ENCODE measurements around the gene C10orf120. TPM values are rescaled to one million over a fixed set of nuclear protein-coding genes. Genes with fewer than 3 reads are reported as not detected.

Gene C10orf120
- total and polyA plus RNA-seq, 2 experiments from 2014 or later = not detected

DNA sequence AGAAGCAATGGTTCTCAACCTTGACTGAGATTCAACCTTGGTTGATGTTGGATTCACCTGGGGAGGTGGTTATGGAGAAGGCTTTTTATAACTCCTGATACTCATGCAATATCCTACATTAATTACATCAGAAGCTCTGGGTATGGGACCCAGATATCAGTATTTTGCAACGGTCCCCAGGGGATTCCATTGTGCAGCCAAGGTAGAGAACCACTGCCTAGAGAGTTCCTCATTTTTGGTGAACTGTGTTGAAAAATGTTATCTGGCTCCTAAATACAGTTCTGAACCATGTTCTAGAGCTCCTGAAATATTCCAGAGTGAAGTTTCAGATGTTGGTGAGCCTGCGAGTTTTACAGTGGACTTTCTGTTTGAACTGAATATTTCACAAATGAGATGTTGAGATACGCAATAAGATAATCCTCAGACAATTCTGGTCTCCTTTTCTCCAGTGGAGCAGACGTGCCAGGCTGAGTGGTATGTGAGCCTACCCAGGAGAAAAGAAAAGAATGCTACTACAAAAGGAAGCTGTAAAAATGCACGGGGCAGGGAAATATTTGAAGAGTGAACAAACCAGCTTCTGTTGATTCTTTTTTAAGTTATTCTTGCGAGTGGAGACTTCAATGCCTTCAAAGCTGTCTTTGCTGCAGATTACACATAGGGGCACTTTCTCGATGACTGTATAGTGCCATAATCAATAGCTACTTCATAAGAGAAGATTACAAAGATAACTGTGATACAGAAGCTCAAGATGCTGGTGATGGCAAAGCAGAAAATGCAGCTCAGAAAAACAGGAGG, 13.6 kb upstream of the C10orf120 start:
- H3K27me3 Mint-ChIP-seq (ENCODE audit: insufficient read depth, low read depth, poor library complexity) = peaks cover 2% of the 10 kb centered on the region
- no peaks in the 10 kb centered on the region for H4K20me1 ChIP-seq (replicated peaks; ENCODE audit: insufficient read depth)
- no peak overlapping the region for H3K4me3 Mint-ChIP-seq
- no peaks in the 10 kb centered on the region for H3K79me2 ChIP-seq (replicated peaks; ENCODE audit: insufficient read depth)
- H2AFZ ChIP-seq = no peak overlapping the region
- no peaks in the 10 kb centered on the region for H3K9me3 Mint-ChIP-seq
- H3F3A ChIP-seq (replicated peaks; ENCODE audit: low read depth) = no peaks in the 10 kb centered on the region
- H3K36me3 ChIP-seq (ENCODE audit: insufficient read depth) = no peaks in the 10 kb centered on the region
- H3K4me1 ChIP-seq (ENCODE audit: insufficient read depth) = no peaks in the 10 kb centered on the region
- no peaks in the 10 kb centered on the region for H3K9me2 ChIP-seq (ENCODE audit: insufficient read depth)
- H3K4me2 ChIP-seq = no peak overlapping the region
- DNase-seq (ENCODE audit: low spot score) (no peak), ATAC-seq (no peak)
- no peaks in the 10 kb centered on the region for H3K27me3 ChIP-seq (ENCODE audit: insufficient read depth)
- no peak overlapping the region for H3K4me3 ChIP-seq
- peaks cover 25% of the 10 kb centered on the region; the same call in 2 of the 3 replicates for H3K4me1 Mint-ChIP-seq
- no peaks in the 10 kb centered on the region for H3K36me3 Mint-ChIP-seq (ENCODE audit: low read depth)
- H3K27ac ChIP-seq (ENCODE audit: low read depth) = no peak overlapping the region
- no peak overlapping the region for H3K27ac Mint-ChIP-seq
- TF ChIP-seq POLR2AphosphoS5 (IDR thresholded peaks at IDR 0.05; ENCODE audit: low read depth) (no peak), NANOG (IDR thresholded peaks at IDR 0.05; ENCODE audit: borderline replicate concordance) (no peak), EZH2phosphoT487 (IDR thresholded peaks at IDR 0.05; ENCODE audit: unreplicated experiment) (no peak), ZNF331 (CRISPR knock-in tag; IDR thresholded peaks at IDR 0.05; ENCODE audit: low read depth) (no peak), JUNB (IDR thresholded peaks at IDR 0.05; ENCODE audit: unreplicated experiment) (no peak), STAT1 (IDR thresholded peaks at IDR 0.05; ENCODE audit: unreplicated experiment) (no peak), ZNF114 (CRISPR knock-in tag; IDR thresholded peaks at IDR 0.05) (no peak), EZH2 (IDR thresholded peaks at IDR 0.05; ENCODE audit: low read depth, unreplicated experiment) (no peak), CREB1 (CRISPR knock-in tag; IDR thresholded peaks at IDR 0.05; ENCODE audit: low read depth) (no peak)
- TF ChIP-seq, protein P1, sequence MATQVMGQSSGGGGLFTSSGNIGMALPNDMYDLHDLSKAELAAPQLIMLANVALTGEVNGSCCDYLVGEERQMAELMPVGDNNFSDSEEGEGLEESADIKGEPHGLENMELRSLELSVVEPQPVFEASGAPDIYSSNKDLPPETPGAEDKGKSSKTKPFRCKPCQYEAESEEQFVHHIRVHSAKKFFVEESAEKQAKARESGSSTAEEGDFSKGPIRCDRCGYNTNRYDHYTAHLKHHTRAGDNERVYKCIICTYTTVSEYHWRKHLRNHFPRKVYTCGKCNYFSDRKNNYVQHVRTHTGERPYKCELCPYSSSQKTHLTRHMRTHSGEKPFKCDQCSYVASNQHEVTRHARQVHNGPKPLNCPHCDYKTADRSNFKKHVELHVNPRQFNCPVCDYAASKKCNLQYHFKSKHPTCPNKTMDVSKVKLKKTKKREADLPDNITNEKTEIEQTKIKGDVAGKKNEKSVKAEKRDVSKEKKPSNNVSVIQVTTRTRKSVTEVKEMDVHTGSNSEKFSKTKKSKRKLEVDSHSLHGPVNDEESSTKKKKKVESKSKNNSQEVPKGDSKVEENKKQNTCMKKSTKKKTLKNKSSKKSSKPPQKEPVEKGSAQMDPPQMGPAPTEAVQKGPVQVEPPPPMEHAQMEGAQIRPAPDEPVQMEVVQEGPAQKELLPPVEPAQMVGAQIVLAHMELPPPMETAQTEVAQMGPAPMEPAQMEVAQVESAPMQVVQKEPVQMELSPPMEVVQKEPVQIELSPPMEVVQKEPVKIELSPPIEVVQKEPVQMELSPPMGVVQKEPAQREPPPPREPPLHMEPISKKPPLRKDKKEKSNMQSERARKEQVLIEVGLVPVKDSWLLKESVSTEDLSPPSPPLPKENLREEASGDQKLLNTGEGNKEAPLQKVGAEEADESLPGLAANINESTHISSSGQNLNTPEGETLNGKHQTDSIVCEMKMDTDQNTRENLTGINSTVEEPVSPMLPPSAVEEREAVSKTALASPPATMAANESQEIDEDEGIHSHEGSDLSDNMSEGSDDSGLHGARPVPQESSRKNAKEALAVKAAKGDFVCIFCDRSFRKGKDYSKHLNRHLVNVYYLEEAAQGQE (IDR thresholded peaks at IDR 0.05; ENCODE audit: unreplicated experiment) = no peak
- TF ChIP-seq, protein P2, sequence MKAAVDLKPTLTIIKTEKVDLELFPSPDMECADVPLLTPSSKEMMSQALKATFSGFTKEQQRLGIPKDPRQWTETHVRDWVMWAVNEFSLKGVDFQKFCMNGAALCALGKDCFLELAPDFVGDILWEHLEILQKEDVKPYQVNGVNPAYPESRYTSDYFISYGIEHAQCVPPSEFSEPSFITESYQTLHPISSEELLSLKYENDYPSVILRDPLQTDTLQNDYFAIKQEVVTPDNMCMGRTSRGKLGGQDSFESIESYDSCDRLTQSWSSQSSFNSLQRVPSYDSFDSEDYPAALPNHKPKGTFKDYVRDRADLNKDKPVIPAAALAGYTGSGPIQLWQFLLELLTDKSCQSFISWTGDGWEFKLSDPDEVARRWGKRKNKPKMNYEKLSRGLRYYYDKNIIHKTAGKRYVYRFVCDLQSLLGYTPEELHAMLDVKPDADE (IDR thresholded peaks at IDR 0.05) = no peak
- TF ChIP-seq, protein P3, sequence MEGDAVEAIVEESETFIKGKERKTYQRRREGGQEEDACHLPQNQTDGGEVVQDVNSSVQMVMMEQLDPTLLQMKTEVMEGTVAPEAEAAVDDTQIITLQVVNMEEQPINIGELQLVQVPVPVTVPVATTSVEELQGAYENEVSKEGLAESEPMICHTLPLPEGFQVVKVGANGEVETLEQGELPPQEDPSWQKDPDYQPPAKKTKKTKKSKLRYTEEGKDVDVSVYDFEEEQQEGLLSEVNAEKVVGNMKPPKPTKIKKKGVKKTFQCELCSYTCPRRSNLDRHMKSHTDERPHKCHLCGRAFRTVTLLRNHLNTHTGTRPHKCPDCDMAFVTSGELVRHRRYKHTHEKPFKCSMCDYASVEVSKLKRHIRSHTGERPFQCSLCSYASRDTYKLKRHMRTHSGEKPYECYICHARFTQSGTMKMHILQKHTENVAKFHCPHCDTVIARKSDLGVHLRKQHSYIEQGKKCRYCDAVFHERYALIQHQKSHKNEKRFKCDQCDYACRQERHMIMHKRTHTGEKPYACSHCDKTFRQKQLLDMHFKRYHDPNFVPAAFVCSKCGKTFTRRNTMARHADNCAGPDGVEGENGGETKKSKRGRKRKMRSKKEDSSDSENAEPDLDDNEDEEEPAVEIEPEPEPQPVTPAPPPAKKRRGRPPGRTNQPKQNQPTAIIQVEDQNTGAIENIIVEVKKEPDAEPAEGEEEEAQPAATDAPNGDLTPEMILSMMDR (conservative IDR thresholded peaks at IDR 0.05; ENCODE audit: low read depth in 2 of 2) = no peak
- TF ChIP-seq, protein P4, sequence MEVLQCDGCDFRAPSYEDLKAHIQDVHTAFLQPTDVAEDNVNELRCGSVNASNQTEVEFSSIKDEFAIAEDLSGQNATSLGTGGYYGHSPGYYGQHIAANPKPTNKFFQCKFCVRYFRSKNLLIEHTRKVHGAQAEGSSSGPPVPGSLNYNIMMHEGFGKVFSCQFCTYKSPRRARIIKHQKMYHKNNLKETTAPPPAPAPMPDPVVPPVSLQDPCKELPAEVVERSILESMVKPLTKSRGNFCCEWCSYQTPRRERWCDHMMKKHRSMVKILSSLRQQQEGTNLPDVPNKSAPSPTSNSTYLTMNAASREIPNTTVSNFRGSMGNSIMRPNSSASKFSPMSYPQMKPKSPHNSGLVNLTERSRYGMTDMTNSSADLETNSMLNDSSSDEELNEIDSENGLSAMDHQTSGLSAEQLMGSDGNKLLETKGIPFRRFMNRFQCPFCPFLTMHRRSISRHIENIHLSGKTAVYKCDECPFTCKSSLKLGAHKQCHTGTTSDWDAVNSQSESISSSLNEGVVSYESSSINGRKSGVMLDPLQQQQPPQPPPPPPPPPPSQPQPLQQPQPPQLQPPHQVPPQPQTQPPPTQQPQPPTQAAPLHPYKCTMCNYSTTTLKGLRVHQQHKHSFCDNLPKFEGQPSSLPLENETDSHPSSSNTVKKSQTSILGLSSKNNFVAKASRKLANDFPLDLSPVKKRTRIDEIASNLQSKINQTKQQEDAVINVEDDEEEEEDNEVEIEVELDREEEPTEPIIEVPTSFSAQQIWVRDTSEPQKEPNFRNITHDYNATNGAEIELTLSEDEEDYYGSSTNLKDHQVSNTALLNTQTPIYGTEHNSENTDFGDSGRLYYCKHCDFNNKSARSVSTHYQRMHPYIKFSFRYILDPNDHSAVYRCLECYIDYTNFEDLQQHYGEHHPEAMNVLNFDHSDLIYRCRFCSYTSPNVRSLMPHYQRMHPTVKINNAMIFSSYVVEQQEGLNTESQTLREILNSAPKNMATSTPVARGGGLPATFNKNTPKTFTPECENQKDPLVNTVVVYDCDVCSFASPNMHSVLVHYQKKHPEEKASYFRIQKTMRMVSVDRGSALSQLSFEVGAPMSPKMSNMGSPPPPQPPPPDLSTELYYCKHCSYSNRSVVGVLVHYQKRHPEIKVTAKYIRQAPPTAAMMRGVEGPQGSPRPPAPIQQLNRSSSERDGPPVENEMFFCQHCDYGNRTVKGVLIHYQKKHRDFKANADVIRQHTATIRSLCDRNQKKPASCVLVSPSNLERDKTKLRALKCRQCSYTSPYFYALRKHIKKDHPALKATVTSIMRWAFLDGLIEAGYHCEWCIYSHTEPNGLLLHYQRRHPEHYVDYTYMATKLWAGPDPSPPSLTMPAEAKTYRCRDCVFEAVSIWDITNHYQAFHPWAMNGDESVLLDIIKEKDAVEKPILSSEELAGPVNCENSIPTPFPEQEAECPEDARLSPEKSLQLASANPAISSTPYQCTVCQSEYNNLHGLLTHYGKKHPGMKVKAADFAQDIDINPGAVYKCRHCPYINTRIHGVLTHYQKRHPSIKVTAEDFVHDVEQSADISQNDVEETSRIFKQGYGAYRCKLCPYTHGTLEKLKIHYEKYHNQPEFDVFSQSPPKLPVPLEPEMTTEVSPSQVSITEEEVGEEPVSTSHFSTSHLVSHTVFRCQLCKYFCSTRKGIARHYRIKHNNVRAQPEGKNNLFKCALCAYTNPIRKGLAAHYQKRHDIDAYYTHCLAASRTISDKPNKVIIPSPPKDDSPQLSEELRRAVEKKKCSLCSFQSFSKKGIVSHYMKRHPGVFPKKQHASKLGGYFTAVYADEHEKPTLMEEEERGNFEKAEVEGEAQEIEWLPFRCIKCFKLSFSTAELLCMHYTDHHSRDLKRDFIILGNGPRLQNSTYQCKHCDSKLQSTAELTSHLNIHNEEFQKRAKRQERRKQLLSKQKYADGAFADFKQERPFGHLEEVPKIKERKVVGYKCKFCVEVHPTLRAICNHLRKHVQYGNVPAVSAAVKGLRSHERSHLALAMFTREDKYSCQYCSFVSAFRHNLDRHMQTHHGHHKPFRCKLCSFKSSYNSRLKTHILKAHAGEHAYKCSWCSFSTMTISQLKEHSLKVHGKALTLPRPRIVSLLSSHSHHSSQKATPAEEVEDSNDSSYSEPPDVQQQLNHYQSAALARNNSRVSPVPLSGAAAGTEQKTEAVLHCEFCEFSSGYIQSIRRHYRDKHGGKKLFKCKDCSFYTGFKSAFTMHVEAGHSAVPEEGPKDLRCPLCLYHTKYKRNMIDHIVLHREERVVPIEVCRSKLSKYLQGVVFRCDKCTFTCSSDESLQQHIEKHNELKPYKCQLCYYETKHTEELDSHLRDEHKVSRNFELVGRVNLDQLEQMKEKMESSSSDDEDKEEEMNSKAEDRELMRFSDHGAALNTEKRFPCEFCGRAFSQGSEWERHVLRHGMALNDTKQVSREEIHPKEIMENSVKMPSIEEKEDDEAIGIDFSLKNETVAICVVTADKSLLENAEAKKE (CRISPR knock-in tag; IDR thresholded peaks at IDR 0.05) = no peak

Data from GM23338 (cell line).